ENCODE measurements around the gene IRF2BP1.

Gene IRF2BP1

DNA sequence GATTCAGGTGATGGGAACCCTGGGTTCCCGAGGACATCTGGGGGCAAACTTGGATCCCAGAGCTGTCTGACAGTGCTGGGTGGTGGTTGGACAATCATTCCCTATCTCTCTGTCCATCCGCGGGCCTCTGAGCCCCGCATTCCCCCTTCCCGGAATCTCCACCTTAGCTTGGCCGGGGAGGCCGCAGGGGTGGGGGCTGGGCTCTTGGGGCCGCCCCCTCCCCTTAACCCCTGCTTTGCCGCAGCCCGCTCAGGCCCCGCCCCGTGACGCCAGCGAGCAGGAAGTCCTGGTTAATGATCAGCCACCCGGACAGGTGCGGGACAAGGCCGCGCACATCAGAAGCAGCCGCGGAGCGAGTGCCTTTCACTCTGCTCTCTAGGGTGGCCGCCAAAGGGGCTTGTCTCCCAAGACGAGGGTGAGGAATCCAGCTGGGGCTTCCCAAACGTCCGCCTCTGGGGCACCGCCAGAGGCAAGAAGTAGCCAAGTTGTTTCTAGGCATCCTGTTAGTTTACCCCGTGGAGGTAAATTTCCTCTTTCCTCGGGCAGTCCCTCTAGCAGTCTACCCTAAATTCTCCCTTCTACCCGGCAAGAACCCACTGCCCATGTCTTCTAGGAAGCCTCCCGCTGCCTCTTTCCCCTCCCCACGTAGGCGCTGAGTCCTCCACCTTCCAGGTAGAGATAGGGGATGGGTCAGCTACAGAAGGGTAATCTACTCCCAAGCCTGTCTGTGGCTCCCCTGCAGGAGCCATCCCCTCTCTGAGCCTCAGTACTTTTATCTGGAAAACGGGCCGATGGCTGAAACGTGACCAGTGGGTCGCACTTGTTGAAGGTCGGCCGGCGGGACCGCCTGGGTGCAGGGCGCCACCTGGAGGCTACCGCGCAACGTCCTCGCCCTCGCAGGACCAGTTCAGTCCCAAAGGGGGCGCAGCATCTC, 3.0 kb downstream of the IRF2BP1 start:
- DNase-seq = peak; percentile 90 to 94 (median 92)
- H3K9me3 ChIP-seq (ENCODE audit: control extremely low read depth in 1 of 5, control insufficient read depth in 4 of 5, insufficient read depth in 2 of 5, low read depth in 1 of 5, low read length in 4 of 5) = no peaks in the 10 kb centered on the region
- WGBS (ENCODE audit: insufficient coverage) = 31% methylated on average over 36 of the region's 47 CpGs
- H3K4me3 ChIP-seq (ENCODE audit: control insufficient read depth in 1 of 7, extremely low read depth in 1 of 7, insufficient read depth in 4 of 7, low read depth in 2 of 7, low read length in 6 of 7) = peak overlapping the region in 4 of 7 experiments; percentile 19 to 59 (median 44)
- peaks cover 0 to 62% (median 58%) of the 10 kb centered on the region in 4 experiments for H3K4me1 ChIP-seq (ENCODE audit: control extremely low read depth in 1 of 4, control insufficient read depth in 4 of 4, insufficient read depth in 4 of 4, low read length in 3 of 4)
- CTCF ChIA-PET = interaction anchor here (0.6 to 10.4 kb wide), 13 partner anchors 9 to 127 kb away, joined by 3 to 132 read pairs (median 3); partner anchors contain the start of genes FOXA3, SIX5 and SYMPK
- POLR2A ChIA-PET = no interaction called here
- H3K27me3 ChIP-seq (replicated peaks in 2 of 5; ENCODE audit: control insufficient read depth in 4 of 5, insufficient read depth in 5 of 5, low read length in 4 of 5) = no peaks in the 10 kb centered on the region
- peaks cover 0 to 7% (median 3%) of the 10 kb centered on the region in 4 experiments for H3K36me3 ChIP-seq (ENCODE audit: control insufficient read depth in 4 of 4, insufficient read depth in 4 of 4, low read length in 3 of 4)
- no peak overlapping the region for H3K27ac ChIP-seq (ENCODE audit: insufficient read depth in 1 of 2, low read depth in 1 of 2, low read length in 2 of 2, poor library complexity in 1 of 2, severe bottlenecking in 2 of 2)

DNA sequence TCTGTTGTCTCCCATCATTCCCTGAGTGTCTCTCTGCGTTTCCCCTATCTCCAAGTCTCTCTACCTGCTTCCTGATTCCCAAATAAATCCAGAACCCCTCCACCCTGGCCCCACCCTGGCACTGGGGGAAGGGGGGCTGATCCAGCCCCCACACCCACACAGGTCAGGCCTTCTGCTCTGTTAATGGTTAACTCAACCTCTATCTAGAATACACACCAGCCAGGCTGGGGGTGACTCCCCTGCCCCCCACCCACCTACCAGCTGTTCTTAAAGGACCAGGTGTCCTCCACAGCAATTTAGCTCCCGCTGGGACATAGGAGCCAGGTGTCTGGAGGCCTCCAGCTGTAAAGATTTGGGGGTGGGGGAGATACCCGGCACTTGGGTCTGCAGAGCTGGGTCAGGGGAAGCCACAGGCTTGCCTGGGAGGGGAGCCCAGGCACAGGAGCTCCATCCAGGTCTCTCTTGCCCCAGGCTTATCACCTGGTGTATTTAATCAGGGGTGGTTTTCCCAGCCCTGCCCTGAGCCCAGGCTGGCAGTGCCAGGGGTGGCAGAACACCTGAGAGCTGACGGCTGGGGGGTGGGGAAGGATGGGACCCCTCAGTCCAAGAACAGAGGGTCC, 3.9 kb downstream of the IRF2BP1 start:
- POLR2A ChIA-PET = interaction anchor here (1.1 kb wide), 1 partner anchor 19 kb away, joined by 3 read pairs; the partner anchor contains the start of gene SYMPK
- Histone ChIP-seq H3K27me3 (replicated peaks in 2 of 5; ENCODE audit: control insufficient read depth in 4 of 5, insufficient read depth in 5 of 5, low read length in 4 of 5) (no peaks in the 10 kb centered on the region), H3K27ac (ENCODE audit: insufficient read depth in 1 of 2, low read depth in 1 of 2, low read length in 2 of 2, poor library complexity in 1 of 2, severe bottlenecking in 2 of 2) (no peak overlapping the region), H3K4me3 (ENCODE audit: control insufficient read depth in 1 of 7, extremely low read depth in 1 of 7, insufficient read depth in 4 of 7, low read depth in 2 of 7, low read length in 6 of 7) (no peak overlapping the region), H3K4me1 (ENCODE audit: control extremely low read depth in 1 of 4, control insufficient read depth in 4 of 4, insufficient read depth in 4 of 4, low read length in 3 of 4) (peaks cover 0 to 69% (median 65%) of the 10 kb centered on the region in 4 experiments), H3K36me3 (ENCODE audit: control insufficient read depth in 4 of 4, insufficient read depth in 4 of 4, low read length in 3 of 4) (peaks cover 0 to 7% (median 3%) of the 10 kb centered on the region in 4 experiments), H3K9me3 (ENCODE audit: control extremely low read depth in 1 of 5, control insufficient read depth in 4 of 5, insufficient read depth in 2 of 5, low read depth in 1 of 5, low read length in 4 of 5) (no peaks in the 10 kb centered on the region)
- no peak for DNase-seq
- 74% methylated on average over 3 of the region's 4 CpGs for WGBS (ENCODE audit: insufficient coverage)
- CTCF ChIA-PET = interaction anchor here (0.9 to 10.4 kb wide), 10 partner anchors 12 to 127 kb away, joined by 3 to 132 read pairs (median 3); partner anchors contain the start of genes FOXA3, SIX5 and SYMPK

DNA sequence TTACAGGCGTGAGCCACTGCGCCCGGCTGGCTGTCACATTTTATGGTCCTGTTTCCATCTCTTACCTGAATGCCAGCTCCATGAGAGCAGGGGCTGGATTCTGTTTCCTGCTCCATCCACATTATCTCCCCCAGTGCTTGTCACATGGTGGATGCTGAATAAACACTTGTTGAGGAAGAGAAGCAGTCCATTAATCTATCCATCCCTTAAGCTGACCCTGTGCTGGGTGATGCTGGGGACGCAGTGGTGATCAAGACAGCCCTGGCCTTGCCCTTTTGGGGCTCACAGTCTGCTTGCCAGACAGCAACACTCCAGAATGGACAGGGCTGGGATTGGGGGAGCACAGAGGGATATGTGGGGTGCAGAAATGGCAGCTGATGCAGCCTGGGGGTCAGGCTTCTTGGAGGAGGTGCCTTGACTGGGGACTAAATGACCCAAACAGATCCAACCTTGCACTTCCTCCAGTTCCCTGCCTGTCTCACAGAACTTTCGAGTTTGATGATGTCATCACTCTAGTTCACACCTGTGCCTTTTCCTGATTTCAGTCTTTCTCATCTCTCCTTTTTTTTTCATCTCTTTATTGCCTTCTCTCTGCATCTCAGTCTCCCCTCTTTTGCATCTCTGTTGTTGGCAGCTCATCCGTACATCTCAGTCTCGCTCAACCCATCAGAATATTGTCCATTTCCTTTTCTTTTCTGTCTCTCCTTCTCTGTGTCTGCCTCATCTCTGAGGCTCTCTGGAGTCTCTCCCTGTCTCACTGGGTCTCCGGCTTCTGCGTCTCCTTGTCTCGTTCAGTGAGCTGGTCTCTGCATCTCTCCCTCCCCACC, 4.6 kb downstream of the IRF2BP1 start:
- WGBS (ENCODE audit: insufficient coverage) = 92% methylated on average over 10 of the region's 10 CpGs

DNA sequence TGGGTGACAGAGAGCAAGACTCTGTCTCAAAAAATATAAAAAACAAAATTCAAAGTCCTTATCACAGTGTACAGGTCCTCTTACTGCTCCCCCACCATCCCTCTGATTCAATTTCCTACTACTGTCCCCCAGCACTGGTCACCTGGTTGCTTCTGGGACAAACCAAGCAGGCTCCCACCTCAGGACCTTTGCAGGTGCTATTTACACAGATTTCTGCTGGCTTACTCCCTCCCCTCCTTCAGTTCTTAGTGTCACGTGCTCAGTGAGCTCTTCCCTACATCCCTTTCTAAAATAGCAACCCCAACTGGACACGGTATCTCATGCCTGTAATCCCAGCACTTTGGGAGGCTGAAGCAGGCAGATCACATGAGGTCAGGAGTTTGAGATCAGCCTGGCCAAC, 6.0 kb downstream of the IRF2BP1 start:
- 100% methylated on average over 1 of the region's 2 CpGs for WGBS (ENCODE audit: insufficient coverage)
- Histone ChIP-seq H3K36me3 (ENCODE audit: control insufficient read depth in 4 of 4, insufficient read depth in 4 of 4, low read length in 3 of 4) (peaks cover 0 to 7% (median 3%) of the 10 kb centered on the region in 4 experiments), H3K9me3 (ENCODE audit: control extremely low read depth in 1 of 5, control insufficient read depth in 4 of 5, insufficient read depth in 2 of 5, low read depth in 1 of 5, low read length in 4 of 5) (no peaks in the 10 kb centered on the region), H3K4me3 (ENCODE audit: control insufficient read depth in 1 of 7, extremely low read depth in 1 of 7, insufficient read depth in 4 of 7, low read depth in 2 of 7, low read length in 6 of 7) (no peak overlapping the region), H3K27me3 (replicated peaks in 2 of 5; ENCODE audit: control insufficient read depth in 4 of 5, insufficient read depth in 5 of 5, low read length in 4 of 5) (no peaks in the 10 kb centered on the region), H3K4me1 (ENCODE audit: control extremely low read depth in 1 of 4, control insufficient read depth in 4 of 4, insufficient read depth in 4 of 4, low read length in 3 of 4) (peaks cover 4 to 77% (median 72%) of the 10 kb centered on the region in 4 experiments), H3K27ac (ENCODE audit: insufficient read depth in 1 of 2, low read depth in 1 of 2, low read length in 2 of 2, poor library complexity in 1 of 2, severe bottlenecking in 2 of 2) (no peak overlapping the region)
- DNase-seq = no peak
- ChIA-PET POLR2A (no interaction called here), CTCF (interaction anchor here (1.1 to 10.4 kb wide), 6 partner anchors 13 to 135 kb away, joined by 3 to 132 read pairs (median 4); partner anchors contain the start of genes FOXA3 and SYMPK)

More for the DNA sequence above, 4.6 kb downstream of the IRF2BP1 start:
- CTCF ChIA-PET = interaction anchor here (0.6 to 10.4 kb wide), 9 partner anchors 13 to 128 kb away, joined by 3 to 132 read pairs (median 3); partner anchors contain the start of genes FOXA3, SIX5 and SYMPK
- Histone ChIP-seq H3K27ac (ENCODE audit: insufficient read depth in 1 of 2, low read depth in 1 of 2, low read length in 2 of 2, poor library complexity in 1 of 2, severe bottlenecking in 2 of 2) (no peak overlapping the region), H3K4me1 (ENCODE audit: control extremely low read depth in 1 of 4, control insufficient read depth in 4 of 4, insufficient read depth in 4 of 4, low read length in 3 of 4) (peaks cover 0 to 71% (median 67%) of the 10 kb centered on the region in 4 experiments), H3K27me3 (replicated peaks in 2 of 5; ENCODE audit: control insufficient read depth in 4 of 5, insufficient read depth in 5 of 5, low read length in 4 of 5) (no peaks in the 10 kb centered on the region), H3K4me3 (ENCODE audit: control insufficient read depth in 1 of 7, extremely low read depth in 1 of 7, insufficient read depth in 4 of 7, low read depth in 2 of 7, low read length in 6 of 7) (no peak overlapping the region), H3K36me3 (ENCODE audit: control insufficient read depth in 4 of 4, insufficient read depth in 4 of 4, low read length in 3 of 4) (peaks cover 0 to 7% (median 3%) of the 10 kb centered on the region in 4 experiments), H3K9me3 (ENCODE audit: control extremely low read depth in 1 of 5, control insufficient read depth in 4 of 5, insufficient read depth in 2 of 5, low read depth in 1 of 5, low read length in 4 of 5) (no peaks in the 10 kb centered on the region)
- POLR2A ChIA-PET = interaction anchor here (1.1 kb wide), 1 partner anchor 18 kb away, joined by 3 read pairs; the partner anchor contains the start of gene SYMPK
- no peak for DNase-seq

DNA sequence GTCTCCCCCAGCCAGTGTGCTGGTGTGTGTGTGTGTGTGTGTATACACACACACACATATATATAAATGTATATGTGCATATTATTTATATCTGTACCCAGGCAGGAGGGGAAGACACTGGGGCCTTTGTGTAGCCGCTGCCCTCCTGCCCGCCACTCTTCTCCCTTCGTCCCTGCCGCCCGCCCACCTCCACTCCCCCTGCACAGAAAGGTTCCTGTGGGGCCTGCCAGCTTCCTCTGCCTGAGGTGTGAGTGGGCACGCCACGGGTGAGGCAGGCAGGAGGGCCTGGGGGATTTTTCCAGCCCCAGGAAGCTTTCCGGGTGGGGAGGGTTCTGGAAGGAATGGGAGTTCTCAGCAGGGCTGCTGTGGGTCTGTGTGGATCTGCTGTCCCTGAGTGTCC, 6.9 kb downstream of the IRF2BP1 start:
- ChIA-PET CTCF (interaction anchor here (1.1 to 10.4 kb wide), 4 partner anchors 12 to 136 kb away, joined by 3 to 132 read pairs (median 4); partner anchors contain the start of genes FOXA3 and SYMPK), POLR2A (interaction anchor here (0.5 kb wide), 1 partner anchor 15 kb away, joined by 3 read pairs; the partner anchor contains the start of gene FOXA3)
- Histone ChIP-seq H3K4me3 (ENCODE audit: control insufficient read depth in 1 of 7, extremely low read depth in 1 of 7, insufficient read depth in 4 of 7, low read depth in 2 of 7, low read length in 6 of 7) (no peak overlapping the region), H3K9me3 (ENCODE audit: control extremely low read depth in 1 of 5, control insufficient read depth in 4 of 5, insufficient read depth in 2 of 5, low read depth in 1 of 5, low read length in 4 of 5) (no peaks in the 10 kb centered on the region), H3K36me3 (ENCODE audit: control insufficient read depth in 4 of 4, insufficient read depth in 4 of 4, low read length in 3 of 4) (peaks cover 0 to 5% (median under 1%) of the 10 kb centered on the region in 4 experiments), H3K27ac (ENCODE audit: insufficient read depth in 1 of 2, low read depth in 1 of 2, low read length in 2 of 2, poor library complexity in 1 of 2, severe bottlenecking in 2 of 2) (no peak overlapping the region), H3K27me3 (replicated peaks in 2 of 5; ENCODE audit: control insufficient read depth in 4 of 5, insufficient read depth in 5 of 5, low read length in 4 of 5) (no peaks in the 10 kb centered on the region), H3K4me1 (ENCODE audit: control extremely low read depth in 1 of 4, control insufficient read depth in 4 of 4, insufficient read depth in 4 of 4, low read length in 3 of 4) (peaks cover 4 to 67% (median 63%) of the 10 kb centered on the region in 4 experiments)
- DNase-seq = peak in 2 of 3 donors; percentile 31 to 47
- 10% methylated on average over 3 of the region's 8 CpGs for WGBS (ENCODE audit: insufficient coverage)

Data from common myeloid progenitor, CD34-positive (primary cell).